NCI-H2107 treated with DMSO at 0.1 percent for 48 hours (cell line): ENCODE data around the gene LRRC4C.

Source experiments
- DNase-seq: peaks from one replicate; lab custom pipeline; 2025; ENCODE audit not compliant: unreplicated experiment; lab: John Stamatoyannopoulos, UW

The LRRC4C gene

GRCh38 chr11:40134820-40135570 is 1324.5 kb downstream of the LRRC4C start:
- DNase-seq = no peak

GRCh38 chr11:40133498-40133897 is 1326.0 kb downstream of the LRRC4C start:
- DNase-seq = no peak

- DNase-seq = no peak
Observed at GRCh38 chr11:40132912-40133311, 1326.5 kb downstream of the LRRC4C start.

GRCh38 chr11:40130427-40130826 is 1329.0 kb downstream of the LRRC4C start:
- DNase-seq = no peak

- no peak for DNase-seq
Observed at GRCh38 chr11:40129266-40129665, 1330.2 kb downstream of the LRRC4C start.

GRCh38 chr11:40125054-40125453 is 1334.4 kb downstream of the LRRC4C start:
- DNase-seq = no peak

GRCh38 chr11:40119661-40120060 is 1339.8 kb downstream of the LRRC4C start:
- no peak for DNase-seq

GRCh38 chr11:40118780-40119179 is 1340.7 kb downstream of the LRRC4C start:
- no peak for DNase-seq

- no peak for DNase-seq
Observed at GRCh38 chr11:40118026-40118425, 1341.4 kb downstream of the LRRC4C start.

GRCh38 chr11:40104941-40105550 is 1354.4 kb downstream of the LRRC4C start:
- DNase-seq = no peak

GRCh38 chr11:40100781-40101180 is 1358.7 kb downstream of the LRRC4C start:
- DNase-seq = no peak

- no peak for DNase-seq
Observed at GRCh38 chr11:40100162-40100553, 1359.3 kb downstream of the LRRC4C start.

- DNase-seq = no peak
Observed at GRCh38 chr11:40099426-40100161, 1359.9 kb downstream of the LRRC4C start.

- no peak for DNase-seq
Observed at GRCh38 chr11:40095446-40095845, 1364.0 kb downstream of the LRRC4C start.

GRCh38 chr11:40094954-40095353 is 1364.5 kb downstream of the LRRC4C start:
- DNase-seq = no peak

GRCh38 chr11:40080434-40080833 is 1379.0 kb downstream of the LRRC4C start:
- no peak for DNase-seq
